HG03135 (cell line): Measurements from ENCODE around the gene LHX6.

Experiments used
- ATAC-seq: cut with Tn5 transposase; IDR thresholded peaks from one replicate; pipeline ENCODE4 v1.9.1; 2021; ENCODE audit warnings: mild to moderate bottlenecking, moderate library complexity; ENCODE audit not compliant: unreplicated experiment

Gene LHX6

GRCh38 chr9:122216798-122217418 lies 11.8 kb downstream of the LHX6 start:
- ATAC-seq, result no peak

- ATAC-seq, result no peak
Observed at GRCh38 chr9:122216138-122216797, 12.5 kb downstream of the LHX6 start.

DNA sequence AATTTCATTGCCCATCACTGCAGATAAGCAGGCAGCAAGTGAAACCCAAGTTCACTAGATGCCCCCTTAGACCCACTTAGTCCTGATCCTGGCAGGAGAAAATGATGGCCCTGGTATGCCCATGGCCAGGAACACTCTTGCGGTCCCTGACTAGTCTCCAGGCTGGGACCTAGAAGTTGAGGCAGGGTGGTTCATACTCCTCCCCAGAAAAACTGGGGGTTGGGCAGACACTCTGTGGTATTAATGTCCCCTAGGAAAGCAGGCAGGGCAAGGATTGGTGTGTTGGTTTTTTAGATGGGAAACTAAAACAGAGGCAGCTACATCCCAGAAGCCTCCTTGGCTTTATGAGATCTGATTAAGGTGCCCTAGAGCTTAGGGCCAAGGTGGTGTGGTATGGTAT lies 13.1 kb downstream of the LHX6 start:
- no peak for ATAC-seq

- no peak for ATAC-seq
Observed at GRCh38 chr9:122214507-122214906, 14.2 kb downstream of the LHX6 start.

GRCh38 chr9:122213589-122214413 lies 15.0 kb downstream of the LHX6 start:
- ATAC-seq, result no peak

DNA sequence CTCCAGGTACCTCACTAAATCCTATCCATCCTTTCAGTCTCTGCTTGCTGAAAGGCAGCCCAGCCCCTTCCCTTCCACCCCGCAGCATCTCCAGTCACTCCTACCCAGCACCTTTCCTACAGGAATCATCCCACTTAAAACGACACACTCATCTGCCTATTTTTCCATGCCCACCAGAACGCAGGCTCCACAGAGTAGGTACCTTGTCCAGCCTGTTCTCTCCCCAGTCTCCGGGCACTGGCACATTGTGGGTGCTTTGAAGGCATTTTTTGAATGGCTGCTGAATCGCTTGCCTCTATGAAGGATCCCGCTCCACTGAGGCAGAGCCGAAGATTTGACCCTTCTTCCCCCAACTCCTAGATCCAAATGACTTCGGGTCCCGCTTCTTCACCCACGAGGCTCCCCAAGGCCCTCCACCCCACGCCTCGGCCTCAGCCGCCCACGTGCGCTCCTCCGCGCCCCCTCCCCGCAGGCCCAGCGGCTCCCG lies 15.6 kb downstream of the LHX6 start:
- ATAC-seq, result no peak

DNA sequence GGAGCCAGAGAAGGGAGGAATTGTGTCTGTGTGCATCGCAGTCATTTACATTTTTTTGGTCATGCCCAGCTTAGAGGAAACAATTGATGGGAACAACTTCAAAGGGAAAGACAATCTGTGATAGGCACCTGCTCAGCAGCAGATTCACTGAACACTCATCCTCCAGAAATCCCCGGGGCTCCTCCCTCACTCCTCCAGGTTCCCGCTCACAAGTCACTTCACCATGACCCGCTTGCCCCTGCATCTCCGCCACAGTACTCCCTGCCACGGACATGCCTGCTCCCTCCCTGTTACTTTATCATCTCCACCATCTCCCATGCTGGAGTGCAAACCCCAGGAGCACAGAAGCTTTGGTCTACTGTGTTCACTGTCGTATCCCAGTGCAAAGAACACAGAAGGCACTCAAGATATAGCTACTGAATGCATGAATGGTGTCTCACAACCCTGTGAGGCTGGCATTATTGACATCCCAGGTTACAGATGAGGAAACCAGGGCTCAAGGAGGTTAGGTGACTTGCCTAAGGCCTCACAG lies 16.2 kb downstream of the LHX6 start:
- no peak for ATAC-seq

- ATAC-seq, result no peak
Observed at GRCh38 chr9:122209451-122209850, 19.3 kb downstream of the LHX6 start.

GRCh38 chr9:122207096-122207495 lies 21.7 kb downstream of the LHX6 start:
- ATAC-seq, result no peak

GRCh38 chr9:122206118-122207046 lies 22.4 kb downstream of the LHX6 start:
- no peak for ATAC-seq

- ATAC-seq, result no peak
Observed at GRCh38 chr9:122205176-122205575, 23.6 kb downstream of the LHX6 start.

- no peak for ATAC-seq
Observed at GRCh38 chr9:122204491-122204890, 24.3 kb downstream of the LHX6 start.

- no peak for ATAC-seq
Observed at GRCh38 chr9:122204055-122204454, 24.7 kb downstream of the LHX6 start.

- ATAC-seq, result no peak
Observed at GRCh38 chr9:122202111-122202510, 26.6 kb downstream of the LHX6 start.

- no peak for ATAC-seq
Observed at GRCh38 chr9:122201641-122202040, 27.1 kb downstream of the LHX6 start.

- no peak for ATAC-seq
Observed at GRCh38 chr9:122200960-122201595, 27.7 kb downstream of the LHX6 start.

- no peak for ATAC-seq
Observed at GRCh38 chr9:122197882-122198281, 30.9 kb downstream of the LHX6 start.

DNA sequence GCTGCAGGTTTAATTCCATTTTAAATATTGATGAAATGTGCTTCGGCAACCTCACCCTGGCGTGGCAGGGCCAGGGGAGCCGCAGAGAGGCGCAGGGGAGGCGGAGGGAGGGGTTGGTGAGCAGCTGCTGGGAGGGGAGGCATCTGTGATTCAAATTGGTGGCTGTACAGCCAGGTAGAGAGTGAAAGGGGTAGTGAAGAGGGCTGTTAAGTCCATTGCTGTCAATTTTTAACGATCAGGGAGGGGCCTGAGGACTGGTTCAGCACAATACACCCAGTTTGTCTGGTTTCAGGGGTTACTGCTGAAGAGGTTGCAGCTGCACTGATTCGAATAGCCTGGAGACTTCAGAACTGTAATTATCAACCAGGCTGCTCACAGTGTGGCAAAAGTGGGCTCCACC lies 31.3 kb downstream of the LHX6 start:
- ATAC-seq, result no peak

DNA sequence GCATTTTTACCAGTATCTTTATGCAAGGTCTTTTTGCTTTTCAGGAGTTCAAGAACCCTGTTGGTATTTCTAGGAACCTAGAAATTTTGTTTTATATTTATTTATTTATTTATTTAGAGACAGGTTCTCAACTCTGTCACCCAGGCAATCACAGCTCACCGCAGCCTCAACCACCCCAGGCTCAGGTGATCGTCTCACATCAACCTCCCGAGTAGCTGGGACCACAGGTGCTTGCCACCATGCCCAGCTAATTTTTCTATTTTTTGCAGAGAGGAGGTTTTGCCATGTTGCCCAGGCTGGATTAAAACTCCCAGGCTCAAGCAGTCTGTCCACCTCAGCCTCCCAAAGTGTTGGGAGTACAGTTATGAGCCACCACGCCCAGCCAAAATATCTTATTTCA lies 32.9 kb downstream of the LHX6 start:
- no peak for ATAC-seq

DNA sequence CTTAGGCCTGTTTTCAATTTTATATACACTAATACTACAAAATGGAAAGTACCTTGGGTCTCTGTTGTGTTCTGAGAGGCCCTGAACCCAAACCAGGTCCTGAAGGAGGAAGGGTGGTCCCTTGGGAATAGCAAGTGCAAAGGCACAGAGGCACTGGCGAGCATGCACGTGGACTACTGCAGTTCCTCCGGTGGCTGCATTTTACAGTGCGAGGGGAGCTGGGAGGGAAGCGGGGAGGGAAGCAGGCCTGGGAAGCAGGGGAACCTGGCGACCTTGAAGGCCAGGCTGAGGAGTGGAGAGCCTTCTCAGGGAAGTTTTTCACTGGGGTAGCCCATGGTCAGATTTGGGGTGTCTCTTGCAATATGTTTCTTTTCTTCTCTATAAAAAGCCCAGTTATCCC lies 35.1 kb downstream of the LHX6 start:
- ATAC-seq, result no peak
